GM23248 (cell line): ENCODE measurements around the gene OR10H5.
"Not testable (repeated sequence)": the region's sequence is repeated elsewhere in the genome, so short reads cannot be mapped to it uniquely, and the experiment has no call there.

Source experiments
- EZH2 ChIP-seq: fragments of 200-600 bp; sonication (generic); IDR thresholded peaks from 2 replicates; pipeline ENCODE4 v1.6.1; 2018; ENCODE audit warnings: antibody characterized with exemption, mild to moderate bottlenecking; ENCODE audit not compliant: insufficient read depth, poor library complexity, severe bottlenecking
- EZH2phosphoT487 ChIP-seq: fragments of 200-600 bp; sonication (generic); IDR thresholded peaks from 2 replicates; pipeline ENCODE4 v1.6.1; 2018; ENCODE audit warnings: antibody characterized with exemption, moderate library complexity, mild to moderate bottlenecking, low read depth; ENCODE audit not compliant: insufficient read depth

GRCh38 chr19:15794279-15794678 is 6.8 kb downstream of the OR10H5 start:
- TF ChIP-seq EZH2, EZH2phosphoT487: not testable (repeated sequence)
